Dedifferentiated amniotic fluid mesenchymal stem cell (primary cell): ENCODE results near the gene KRTAP3-3.
"Not testable (repeated sequence)": the region's sequence is repeated elsewhere in the genome, so short reads cannot be mapped to it uniquely, and the experiment has no call there.

Experiments used
- DNase-seq: peaks from one replicate; pipeline ENCODE4 v3.0.0-alpha.2; 2016; ENCODE audit errors: extremely low spot score

The KRTAP3-3 gene

GRCh38 chr17:41004397-41004796, 10.4 kb upstream of the KRTAP3-3 start:
- DNase-seq: no peak

- DNase-seq: no peak
Observed at GRCh38 chr17:41003926-41004325, 10.0 kb upstream of the KRTAP3-3 start.

GRCh38 chr17:41002814-41003213, 8.8 kb upstream of the KRTAP3-3 start:
- no peak for DNase-seq

GRCh38 chr17:41001795-41002194, 7.8 kb upstream of the KRTAP3-3 start:
- no peak for DNase-seq

GRCh38 chr17:40999563-40999962, 5.6 kb upstream of the KRTAP3-3 start, which contains the start of gene KRTAP3-2:
Gene KRTAP3-2 (minus strand): TSS chr17:40999906. CDS start chr17:40999853, 53 bp downstream.
- DNase-seq: not testable (repeated sequence)

GRCh38 chr17:40997361-40997760, 3.4 kb upstream of the KRTAP3-3 start:
- DNase-seq: no peak

GRCh38 chr17:40996829-40997228, 2.9 kb upstream of the KRTAP3-3 start:
- no peak for DNase-seq

- no peak for DNase-seq
Observed at GRCh38 chr17:40995116-40995515, 1.2 kb upstream of the KRTAP3-3 start.

- no peak for DNase-seq
Observed at GRCh38 chr17:40993084-40993483, 880 bp downstream of the KRTAP3-3 start.

GRCh38 chr17:40992666-40993065, 1.3 kb downstream of the KRTAP3-3 start:
- no peak for DNase-seq

- DNase-seq: no peak
Observed at GRCh38 chr17:40986920-40987319, 7.0 kb downstream of the KRTAP3-3 start.

GRCh38 chr17:40984226-40984625, 9.7 kb downstream of the KRTAP3-3 start, which contains the start of gene KRT40:
Gene KRT40 (minus strand): TSS chr17:40984326. CDS start chr17:40984273, 53 bp downstream.
- DNase-seq: no peak

- DNase-seq: no peak
Observed at GRCh38 chr17:40981115-40981514, 12.8 kb downstream of the KRTAP3-3 start.

- no peak for DNase-seq
Observed at GRCh38 chr17:40980596-40980995, 13.4 kb downstream of the KRTAP3-3 start.

- no peak for DNase-seq
Observed at GRCh38 chr17:40980117-40980516, 13.8 kb downstream of the KRTAP3-3 start.

GRCh38 chr17:40978575-40979151, 15.3 kb downstream of the KRTAP3-3 start:
- DNase-seq: no peak

GRCh38 chr17:40975516-40975915, 18.4 kb downstream of the KRTAP3-3 start:
- DNase-seq: no peak

- no peak for DNase-seq
Observed at GRCh38 chr17:40974366-40974765, 19.6 kb downstream of the KRTAP3-3 start.

- no peak for DNase-seq
Observed at GRCh38 chr17:40967582-40967981, 26.4 kb downstream of the KRTAP3-3 start.

- DNase-seq: no peak
Observed at GRCh38 chr17:40966848-40967247, 27.1 kb downstream of the KRTAP3-3 start, which contains the start of gene KRT39. Gene KRT39 (minus strand): TSS chr17:40966948. CDS start chr17:40966856, 92 bp downstream.

GRCh38 chr17:40963838-40964237, 30.1 kb downstream of the KRTAP3-3 start:
- no peak for DNase-seq

GRCh38 chr17:40962059-40962561, 31.9 kb downstream of the KRTAP3-3 start:
- no peak for DNase-seq

GRCh38 chr17:40961591-40961990, 32.4 kb downstream of the KRTAP3-3 start:
- DNase-seq: no peak

- DNase-seq: no peak
Observed at GRCh38 chr17:40960144-40960543, 33.8 kb downstream of the KRTAP3-3 start.
